HG02623 (cell line): ENCODE measurements around the gene FNDC4.
"Not testable (repeated sequence)": the region's sequence is repeated elsewhere in the genome, so short reads cannot be mapped to it uniquely, and the experiment has no call there.

Source experiments
- ATAC-seq: cut with Tn5 transposase; IDR thresholded peaks from one replicate; pipeline ENCODE4 v1.9.1; 2021; ENCODE audit warnings: moderate library complexity; ENCODE audit not compliant: unreplicated experiment

The FNDC4 gene

DNA sequence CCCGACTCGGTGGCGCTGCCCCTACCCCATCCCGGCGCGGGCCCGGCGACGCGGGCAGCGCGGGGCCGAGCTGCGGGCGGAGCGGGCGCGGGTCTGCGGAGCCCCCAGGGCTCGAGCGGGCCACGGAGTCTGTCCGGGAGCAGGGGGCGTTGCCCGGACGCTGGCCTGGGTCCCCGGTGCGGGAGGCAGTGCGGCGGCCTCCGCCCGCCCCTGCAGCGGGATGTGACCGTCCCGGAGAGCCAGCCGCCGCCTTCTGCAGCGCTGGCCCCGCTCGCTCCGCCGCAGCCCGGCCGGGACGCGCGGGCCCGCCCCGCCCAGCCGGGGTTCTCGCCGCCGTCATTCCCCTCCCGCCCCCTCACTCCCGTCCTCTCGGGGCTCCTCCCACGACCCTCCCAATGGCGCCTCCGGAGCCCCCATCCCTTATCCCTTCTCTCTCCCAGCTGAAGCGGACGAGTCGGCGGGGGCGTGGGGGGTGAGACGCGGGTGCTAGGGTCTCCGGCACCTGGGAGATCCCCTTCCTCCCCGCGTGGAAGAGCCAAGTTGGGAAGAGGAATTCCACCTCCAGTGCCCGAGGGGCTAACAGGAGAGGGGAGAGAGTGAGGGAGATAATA, at the start of gene FNDC4:
TSS of gene FNDC4 (minus strand) at position 257 of the 611 bp plus-strand sequence. CDS start 521 bp downstream, outside the sequence.
- ATAC-seq = no peak

- no peak for ATAC-seq
These were observed 49.3 kb upstream of the FNDC4 start for GRCh38 chr2:27544143-27544821.

GRCh38 chr2:27539649-27540048, 44.6 kb upstream of the FNDC4 start:
- not testable (repeated sequence) for ATAC-seq

DNA sequence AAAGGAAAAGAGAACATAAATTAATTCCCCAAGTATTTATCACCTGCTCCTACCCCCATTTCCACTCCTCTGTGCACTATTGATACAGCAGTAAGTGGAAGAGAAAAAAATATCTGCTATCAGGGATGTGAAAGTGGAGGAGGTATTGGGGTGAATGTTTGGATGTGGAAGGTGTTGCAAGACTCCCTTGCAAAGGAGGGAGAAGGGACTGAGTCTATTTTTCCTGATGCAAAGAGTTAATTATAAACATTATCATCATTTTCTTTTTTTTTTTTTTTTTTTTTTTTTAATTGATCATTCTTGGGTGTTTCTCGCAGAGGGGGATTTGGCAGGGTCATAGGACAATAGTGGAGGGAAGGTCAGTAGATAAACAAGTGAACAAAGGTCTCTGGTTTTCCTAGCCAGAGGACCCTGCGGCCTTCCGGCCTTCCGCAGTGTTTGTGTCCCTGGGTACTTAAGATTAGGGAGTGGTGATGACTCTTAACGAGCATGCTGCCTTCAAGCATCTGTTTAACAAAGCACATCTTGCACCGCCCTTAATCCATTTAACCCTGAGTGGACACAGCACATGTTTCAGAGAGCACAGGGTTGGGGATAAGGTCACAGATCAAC, 43.9 kb upstream of the FNDC4 start:
- not testable (repeated sequence) for ATAC-seq

DNA sequence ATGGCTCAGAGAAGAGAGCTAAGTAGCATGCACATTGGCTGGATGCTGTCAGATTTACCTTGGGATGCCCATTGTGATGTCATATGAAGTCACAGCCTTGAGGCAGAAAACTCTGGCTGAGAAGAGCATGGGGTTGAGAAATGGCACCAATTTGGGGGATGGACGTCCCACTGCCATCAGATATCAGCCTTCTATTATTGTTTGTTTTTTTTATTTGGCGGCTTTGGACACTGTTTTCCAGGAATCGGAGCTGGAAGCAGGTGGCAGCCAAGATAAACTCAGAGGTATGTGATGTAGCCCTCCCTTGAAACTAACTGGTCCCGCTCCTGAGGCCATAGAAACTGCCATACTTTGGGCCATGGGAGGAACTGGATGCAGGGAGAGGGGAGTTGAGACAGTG, 42.3 kb upstream of the FNDC4 start:
- ATAC-seq = no peak

DNA sequence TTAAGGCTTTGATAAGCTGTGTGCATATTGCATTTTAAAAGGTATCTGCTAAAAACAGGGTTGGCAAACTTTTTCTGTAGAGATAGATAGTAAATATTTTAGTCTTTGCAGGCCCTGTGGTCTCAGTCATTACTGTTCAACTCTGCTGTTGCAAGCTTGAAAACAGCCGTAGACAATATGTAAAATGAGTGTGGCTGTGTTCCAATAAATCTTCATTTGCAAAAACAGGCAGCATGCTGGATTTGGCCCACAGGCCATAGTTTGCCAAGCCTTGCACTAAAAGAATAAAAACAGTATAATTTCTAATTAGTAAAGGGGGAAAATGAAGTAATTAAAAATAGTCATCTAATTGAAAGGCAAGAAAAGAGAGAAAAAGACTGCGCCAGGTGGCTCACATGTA, 37.0 kb upstream of the FNDC4 start:
- no peak for ATAC-seq

- no peak for ATAC-seq
These were observed 32.2 kb upstream of the FNDC4 start for GRCh38 chr2:27527182-27527581.

DNA sequence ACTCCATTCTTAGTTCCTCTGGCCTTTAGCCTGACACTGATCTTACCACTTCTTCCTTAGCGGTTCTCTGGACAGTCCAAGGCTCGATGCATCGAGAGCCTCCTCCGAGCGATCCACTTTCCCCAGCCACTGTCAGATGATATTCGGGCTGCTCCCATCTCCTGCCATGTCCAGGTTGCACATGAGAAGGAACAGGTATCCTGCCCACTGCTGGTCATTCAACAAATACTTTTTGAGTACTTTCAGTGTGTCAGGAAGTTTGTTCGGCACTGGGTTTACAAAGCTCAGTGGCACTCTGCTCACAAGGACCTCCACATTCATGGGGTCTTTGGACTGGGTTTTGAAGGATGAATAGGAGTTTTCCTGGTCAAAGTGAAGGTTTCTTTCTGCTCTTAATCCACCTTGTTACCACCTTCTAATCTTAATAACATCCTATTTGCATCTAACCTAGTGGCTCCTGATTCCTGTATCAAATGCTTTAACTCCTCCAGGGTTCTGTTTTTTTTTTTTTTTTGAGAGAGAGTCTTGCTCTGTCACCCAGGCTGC, 27.5 kb upstream of the FNDC4 start:
- ATAC-seq = no peak

- no peak for ATAC-seq
These were observed 25.3 kb upstream of the FNDC4 start for GRCh38 chr2:27520316-27520715.

DNA sequence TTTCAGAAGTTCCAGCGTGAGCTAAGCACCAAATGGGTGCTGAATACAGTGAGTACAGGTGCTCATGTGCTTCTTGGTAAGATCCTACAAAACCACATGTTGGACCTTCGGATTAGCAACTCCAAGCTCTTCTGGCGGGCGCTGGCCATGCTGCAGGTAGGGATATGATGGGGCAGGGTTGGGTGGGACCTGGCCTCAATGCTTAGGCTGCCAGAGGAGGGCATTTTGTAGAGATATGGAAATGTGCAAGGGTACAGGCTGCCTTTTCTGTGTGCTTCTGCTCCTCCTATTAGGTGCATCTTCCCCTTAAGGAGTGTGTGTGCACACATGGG, 23.7 kb upstream of the FNDC4 start:
- ATAC-seq = no peak

GRCh38 chr2:27518113-27518781, 23.2 kb upstream of the FNDC4 start:
- ATAC-seq = no peak

DNA sequence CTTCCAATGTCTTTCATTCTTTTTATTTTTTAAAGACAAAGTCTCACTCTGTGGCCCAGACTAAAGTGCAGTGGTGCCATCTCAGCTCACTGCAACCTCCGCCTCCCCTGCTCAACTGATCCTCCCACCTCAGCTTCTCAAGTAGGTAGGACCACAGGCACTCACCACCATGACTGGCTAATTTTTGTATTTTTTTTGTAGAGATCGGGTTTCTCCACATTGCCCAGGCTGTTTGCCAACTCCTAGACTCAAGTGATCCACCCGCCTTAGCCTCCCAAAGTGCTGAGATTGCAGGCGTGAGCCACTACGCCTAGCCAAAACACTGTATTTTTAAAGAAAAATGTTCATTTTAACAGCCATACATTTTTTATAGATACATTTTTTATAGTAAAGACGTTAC, 14.3 kb upstream of the FNDC4 start:
- ATAC-seq = no peak

DNA sequence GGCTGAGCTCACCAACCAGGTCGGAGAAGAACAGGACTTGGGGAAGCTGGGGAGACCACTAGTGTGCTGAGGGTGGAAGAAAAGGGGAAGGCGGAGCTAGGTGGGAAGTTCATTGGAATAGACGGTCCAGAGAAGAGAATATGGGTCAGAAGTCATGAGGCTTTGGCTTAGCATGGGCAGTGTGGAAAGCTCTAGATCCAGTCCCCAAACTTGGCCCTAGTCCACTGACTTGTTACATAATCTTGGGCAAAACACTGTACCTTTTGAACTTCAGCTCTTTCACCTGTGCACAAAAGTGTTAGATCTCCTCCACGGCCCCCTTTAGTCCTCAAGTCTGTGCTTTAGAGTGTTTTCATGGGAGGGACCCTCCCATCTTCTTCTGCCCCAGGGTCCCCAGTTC, 12.3 kb upstream of the FNDC4 start:
- no peak for ATAC-seq

GRCh38 chr2:27506587-27506986, 11.6 kb upstream of the FNDC4 start:
- no peak for ATAC-seq

DNA sequence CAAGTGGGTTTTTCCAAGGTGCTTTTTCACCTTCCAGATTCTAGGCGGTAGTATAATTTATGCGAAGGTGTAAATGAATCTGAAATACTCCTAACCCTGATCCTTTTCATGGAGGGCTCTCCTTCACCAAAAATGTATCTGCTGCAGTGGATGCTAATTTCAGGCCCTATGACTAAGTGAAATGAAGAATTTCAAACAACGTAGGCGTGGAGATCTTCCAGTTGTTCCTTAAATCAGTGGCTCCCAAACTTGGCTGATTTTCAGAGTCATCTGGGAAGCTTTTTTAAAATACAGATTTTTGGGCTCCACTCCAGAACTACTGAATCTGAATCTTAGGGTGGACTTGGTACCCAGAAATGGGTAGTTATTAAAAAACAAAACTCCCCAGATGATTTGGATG, 7.1 kb upstream of the FNDC4 start:
- ATAC-seq = no peak

DNA sequence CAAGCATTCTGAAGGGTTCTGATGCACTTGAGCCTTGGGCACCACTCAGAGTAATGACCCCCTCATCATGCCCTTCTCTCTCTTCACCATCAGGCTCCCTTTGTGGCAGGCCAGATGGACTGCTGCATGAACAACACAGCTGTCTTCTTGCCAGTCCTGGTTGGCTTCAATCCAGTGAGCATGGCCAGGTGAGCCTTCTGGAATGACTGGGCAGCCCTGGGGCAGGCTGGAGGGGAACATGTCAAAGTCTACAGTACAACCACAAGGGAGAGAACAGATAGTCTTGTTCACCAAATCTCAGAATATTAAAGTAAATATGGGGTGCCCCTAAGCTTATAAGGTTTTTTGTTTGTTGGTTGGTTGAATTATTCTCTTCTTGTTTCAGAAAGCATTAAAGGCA, 6.0 kb upstream of the FNDC4 start:
- ATAC-seq = no peak

GRCh38 chr2:27498975-27499374, 4.0 kb upstream of the FNDC4 start:
- ATAC-seq = no peak

DNA sequence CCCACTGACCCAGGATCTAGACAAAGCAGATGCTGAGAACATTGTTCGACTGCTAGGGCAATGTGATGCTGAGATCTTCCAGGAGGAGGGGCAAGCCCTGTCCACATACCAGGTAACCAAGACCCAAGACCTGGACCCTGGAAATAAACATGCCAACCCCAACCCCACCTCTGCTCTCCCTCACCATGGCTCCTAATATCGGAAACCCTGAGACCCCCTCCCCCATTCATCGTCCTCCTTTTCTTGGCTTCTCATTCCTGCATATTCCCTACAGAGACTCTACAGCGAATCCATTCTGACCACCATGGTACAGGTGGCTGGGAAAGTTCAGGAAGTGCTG, 2.3 kb upstream of the FNDC4 start:
- ATAC-seq = no peak

DNA sequence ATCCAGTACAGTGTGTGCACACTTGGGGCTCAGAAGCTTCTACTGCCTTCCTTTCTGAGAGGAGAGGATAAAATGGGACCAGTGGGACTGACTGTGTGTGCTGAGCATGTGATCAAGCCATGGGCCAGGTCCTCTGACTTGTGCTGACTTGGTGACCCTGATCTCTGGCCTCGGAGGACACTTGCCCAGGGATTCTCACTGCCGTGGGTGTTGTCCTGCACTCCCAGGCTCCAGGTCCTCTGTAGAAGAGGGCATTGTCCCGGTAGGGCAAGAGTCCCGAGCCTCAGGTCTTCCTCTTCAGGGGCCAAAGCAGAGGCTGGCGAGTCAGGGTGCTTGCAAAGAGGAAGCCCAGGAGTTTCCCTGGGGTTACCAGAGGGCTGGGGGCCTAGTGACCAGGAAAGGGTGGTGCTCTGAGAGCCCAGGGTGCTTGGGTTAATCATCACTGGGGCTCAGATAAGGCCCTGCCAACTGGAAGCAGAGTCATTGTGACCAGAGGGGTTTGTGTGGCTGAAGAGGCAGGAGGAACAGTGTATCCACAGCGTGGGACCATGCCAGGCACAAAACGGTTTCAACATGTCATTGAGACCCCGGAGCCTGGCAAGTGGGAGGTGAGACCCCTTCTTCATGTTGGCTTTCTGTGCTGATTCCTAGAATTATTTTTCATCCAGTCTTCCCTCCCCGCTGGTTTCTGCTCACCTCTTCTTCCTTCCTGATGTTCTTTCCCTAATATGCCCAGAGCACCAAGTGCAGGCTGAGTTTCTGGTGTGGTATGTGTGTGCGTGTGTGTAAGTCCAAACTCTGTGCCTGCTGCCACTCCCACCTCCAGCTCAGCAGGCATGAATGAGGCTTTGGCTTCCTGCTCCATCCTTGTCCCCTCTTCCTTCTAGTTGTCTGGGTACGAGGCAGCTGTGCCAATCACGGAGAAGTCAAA, 1.6 kb upstream of the FNDC4 start, which contains the start of gene GCKR:
TSS of gene GCKR (plus strand) at position 483 of the 931 bp plus-strand sequence. CDS start at position 549, 66 bp downstream.
- ATAC-seq = no peak

DNA sequence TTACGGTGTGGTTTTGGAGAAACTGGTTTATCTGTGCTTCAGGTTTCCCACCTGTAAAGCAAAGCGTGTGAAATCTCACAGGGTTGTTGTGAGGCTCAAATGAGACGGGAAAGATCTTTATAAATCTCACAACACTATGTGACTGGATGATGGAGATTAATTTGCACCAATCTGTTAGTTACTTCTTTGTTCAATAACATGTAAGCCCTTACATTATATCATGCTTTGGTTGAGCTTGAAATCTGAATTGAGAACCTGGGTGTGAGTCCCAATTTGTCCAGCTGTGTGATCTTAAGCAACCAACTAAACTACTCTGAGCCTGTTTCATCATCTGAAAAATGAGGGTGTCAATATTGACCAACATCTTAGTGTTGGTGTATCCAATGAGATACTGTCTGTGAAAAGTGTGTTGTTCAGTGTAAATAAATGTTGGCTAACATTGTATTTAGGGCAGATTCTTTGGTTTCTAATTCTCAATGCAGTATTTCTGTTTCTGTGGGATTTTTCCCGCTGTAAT, 898 bp upstream of the FNDC4 start:
- ATAC-seq = no peak
